GM18526 (cell line): ENCODE measurements around the gene SORBS2.

Experiments used
- POLR2A ChIP-seq: IDR thresholded peaks from 3 replicates; pipeline ENCODE4 v1.6.1; 2011; ENCODE audit not compliant: insufficient read length; ENCODE audit errors: extremely low read depth

Gene SORBS2

GRCh38 chr4:185728893-185729292 is 83.1 kb downstream of the SORBS2 start:
- no peak for TF ChIP-seq POLR2A

GRCh38 chr4:185726931-185727330 is 85.1 kb downstream of the SORBS2 start:
- no peak for TF ChIP-seq POLR2A

- TF ChIP-seq POLR2A, result no peak
Measured at GRCh38 chr4:185723631-185724260, 88.2 kb downstream of the SORBS2 start.

DNA sequence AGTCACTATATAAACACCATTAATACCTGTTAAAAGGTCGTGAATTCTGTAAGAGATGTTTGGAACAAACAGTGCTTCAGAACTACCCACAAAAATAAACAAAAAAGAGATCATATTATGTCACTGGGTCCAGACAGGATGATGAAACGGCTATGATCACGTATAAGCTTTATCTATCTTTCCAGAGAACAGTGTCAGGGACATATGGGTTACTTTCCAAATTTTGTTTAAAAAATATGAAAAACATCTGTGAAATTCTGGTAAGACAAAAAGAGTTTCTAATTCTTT is 90.0 kb downstream of the SORBS2 start:
- TF ChIP-seq POLR2A, result no peak

DNA sequence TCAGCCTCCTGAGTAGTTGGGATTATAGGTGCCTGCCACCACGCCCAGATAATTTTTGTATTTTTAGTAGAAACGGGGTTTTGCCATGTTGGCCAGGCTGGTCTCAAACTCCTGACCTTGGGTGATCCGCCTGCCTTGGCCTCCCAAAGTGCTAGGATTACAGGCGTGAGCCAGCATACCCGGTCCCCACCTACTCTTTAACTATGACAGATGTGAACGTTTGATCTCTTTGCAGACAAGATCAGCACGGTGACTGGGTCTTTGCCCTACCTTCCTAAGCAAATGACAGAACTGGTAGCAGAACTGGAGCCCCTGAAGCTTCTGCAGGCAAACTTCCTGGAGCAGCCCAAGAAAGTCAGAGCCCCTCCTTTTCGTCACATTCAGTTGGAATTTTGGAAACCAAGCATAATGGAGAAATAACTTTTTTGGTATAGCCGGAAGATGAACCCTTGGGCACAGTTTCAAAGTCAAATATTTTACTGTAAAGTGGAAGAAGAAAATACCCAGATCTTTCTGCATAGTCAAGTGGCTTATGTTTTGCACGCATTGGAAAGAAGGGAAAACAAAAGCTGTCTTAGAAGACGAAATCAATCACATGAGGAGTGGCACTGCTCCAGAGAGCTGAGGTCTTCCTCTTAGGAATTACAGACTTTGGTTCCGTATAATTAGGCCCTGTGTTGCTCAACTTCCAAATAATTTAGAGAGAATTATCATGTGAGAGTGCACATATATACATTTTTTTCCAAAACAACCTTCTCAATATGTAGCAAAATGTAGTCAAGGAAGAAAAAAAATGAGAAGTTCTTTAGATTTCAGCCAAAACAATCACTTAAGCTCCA is 90.6 kb downstream of the SORBS2 start:
- TF ChIP-seq POLR2A, result no peak

- no peak for TF ChIP-seq POLR2A
Measured at GRCh38 chr4:185719500-185719858, 92.5 kb downstream of the SORBS2 start.

- no peak for TF ChIP-seq POLR2A
Measured at GRCh38 chr4:185718578-185719499, 93.2 kb downstream of the SORBS2 start.

- no peak for TF ChIP-seq POLR2A
Measured at GRCh38 chr4:185717377-185717741, 94.6 kb downstream of the SORBS2 start.

DNA sequence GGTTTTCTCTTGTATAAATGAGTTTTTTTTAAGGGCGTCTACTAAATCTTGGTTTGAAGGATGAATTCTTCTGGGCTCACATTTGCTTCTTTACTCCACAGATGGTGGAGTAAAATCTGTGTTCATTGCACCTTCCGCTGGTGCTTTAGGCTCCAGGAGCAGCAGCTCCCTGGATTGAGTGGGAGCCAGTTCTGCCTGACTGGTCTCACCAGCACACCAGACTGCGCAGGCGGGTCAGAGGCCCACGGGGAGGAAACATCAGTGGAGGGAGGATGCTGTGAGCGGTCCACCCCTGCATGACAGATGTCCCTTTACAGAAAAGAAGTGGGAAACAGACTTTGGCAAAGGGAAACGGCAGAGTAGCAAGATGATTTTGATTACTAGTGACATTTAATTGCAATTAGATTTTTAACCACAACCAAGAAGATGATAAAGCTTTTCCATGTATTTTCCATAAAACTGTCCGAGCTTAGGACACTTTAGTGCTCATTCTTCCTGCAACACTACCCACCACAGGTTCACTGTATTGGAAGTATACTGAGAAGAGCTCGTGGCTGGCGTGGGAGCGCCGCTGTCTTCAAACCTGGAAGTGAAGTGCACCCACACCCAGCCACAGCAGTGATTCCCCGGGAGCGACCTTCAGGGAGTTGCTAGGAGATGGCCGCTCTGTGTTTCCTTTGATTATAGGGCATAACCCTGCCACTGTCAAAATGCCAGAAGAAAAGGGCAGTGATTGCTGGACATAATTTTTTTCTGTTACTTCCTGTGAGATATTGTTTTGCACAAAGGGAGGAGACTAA is 95.2 kb downstream of the SORBS2 start:
- TF ChIP-seq POLR2A, result no peak

DNA sequence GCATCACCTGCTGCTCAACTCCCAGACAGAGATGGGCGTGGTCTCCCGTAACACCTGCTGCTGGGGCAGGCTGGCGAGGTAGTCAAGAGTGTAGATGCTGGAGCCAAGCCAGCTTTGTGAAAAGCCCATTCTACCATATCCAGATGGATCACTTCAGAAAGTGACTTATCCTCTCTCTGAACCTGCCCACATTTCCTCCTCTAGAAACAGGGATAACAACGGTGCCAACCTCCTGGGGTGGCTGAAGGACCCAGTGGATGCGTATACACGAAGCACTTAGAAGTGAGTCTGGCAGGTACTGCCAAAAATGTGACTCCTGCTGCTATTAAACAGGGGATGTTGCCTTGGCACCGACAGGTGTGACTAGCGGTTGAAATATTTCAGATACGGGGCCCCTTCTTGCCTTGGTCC is 95.8 kb downstream of the SORBS2 start:
- no peak for TF ChIP-seq POLR2A

DNA sequence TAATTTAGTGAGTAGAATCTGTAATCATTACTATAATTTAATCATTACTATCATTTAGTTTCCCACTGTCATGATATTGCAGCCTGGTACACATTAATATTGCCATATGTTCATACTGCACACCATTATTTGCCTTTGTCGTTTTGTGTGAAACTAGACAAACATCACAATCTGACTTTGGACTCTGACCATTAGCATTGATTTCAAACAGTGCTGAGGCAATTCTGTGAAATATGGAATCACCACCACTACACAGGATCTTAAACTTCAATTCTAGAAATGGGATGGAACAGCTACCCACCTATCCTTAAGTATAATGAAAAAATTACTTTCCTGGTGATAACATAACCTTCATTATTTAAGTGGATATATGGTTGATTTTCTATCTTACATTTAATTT is 98.3 kb downstream of the SORBS2 start:
- no peak for TF ChIP-seq POLR2A

- no peak for TF ChIP-seq POLR2A
Measured at GRCh38 chr4:185713272-185713671, 98.7 kb downstream of the SORBS2 start.

DNA sequence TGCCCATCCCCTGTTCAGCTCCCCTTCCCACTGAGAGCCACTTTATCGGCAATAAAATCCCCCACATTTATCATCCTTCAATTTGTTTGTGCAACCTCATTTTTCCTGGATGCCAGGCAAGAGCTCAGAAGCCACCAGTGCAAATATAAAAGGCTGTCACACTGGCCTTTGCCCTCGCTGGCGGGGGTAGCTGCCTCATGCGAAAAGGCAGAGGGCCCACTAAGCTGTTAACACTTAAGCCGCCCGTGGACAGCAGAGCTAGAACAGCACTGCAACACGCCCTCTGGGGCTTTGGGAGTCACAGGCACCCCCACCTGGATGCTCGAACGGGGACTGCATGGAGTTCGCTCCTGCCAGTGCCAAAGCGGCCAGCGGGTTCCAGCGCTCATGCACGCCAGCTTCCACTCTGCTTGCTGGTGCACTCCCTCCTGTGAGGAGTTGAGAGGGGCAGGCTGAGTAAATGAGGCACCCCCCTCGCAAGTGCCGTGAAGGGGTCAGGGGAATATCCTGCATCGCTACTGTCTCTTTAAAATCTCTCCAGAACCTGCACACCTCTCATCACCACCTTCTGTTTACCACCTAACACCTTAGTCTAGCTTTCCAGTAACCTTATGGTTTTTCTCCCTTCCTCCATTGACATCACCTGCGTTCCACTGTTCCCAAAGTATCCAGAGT is 99.5 kb downstream of the SORBS2 start:
- TF ChIP-seq POLR2A, result no peak

GRCh38 chr4:185711726-185712125 is 100.3 kb downstream of the SORBS2 start:
- no peak for TF ChIP-seq POLR2A
